HuH-7 (cell line): Measurements from ENCODE around the gene UBE2D2.

ENCODE experiments used
- DNase-seq: peaks from one replicate; pipeline ENCODE4 v3.0.0; 2011; ENCODE audit warnings: low spot score

Gene UBE2D2

GRCh38 chr5:139676951-139677735 is 116.0 kb downstream of the UBE2D2 start:
- DNase-seq: no peak
